SK-N-SH treated with all-trans-retinoic acid at 6 μM for 48 hours (cell line): Measurements from ENCODE around the gene IRF5.

Experiments used
- ATAC-seq: fragments of 200-7000 bp; cut with Tn5 transposase; 3 replicates; pipeline ENCODE4 v1.9.1; 2020; ENCODE audit warnings: mild to moderate bottlenecking, moderate library complexity
- ARNTL ChIP-seq: fragments of 450-650 bp; formaldehyde crosslinking; IDR thresholded peaks from 2 replicates; pipeline ENCODE4 v1.5.0; 2020; ENCODE audit warnings: low read depth, mild to moderate bottlenecking, moderate library complexity, borderline replicate concordance
- BACH2 ChIP-seq: fragments of 250-450 bp; sonication (Bioruptor Pico); IDR thresholded peaks from 2 replicates; pipeline ENCODE4 v1.9.0; 2021; ENCODE audit warnings: mild to moderate bottlenecking, borderline replicate concordance
- CSDC2 ChIP-seq: fragments of 250-450 bp; sonication (Bioruptor Pico); IDR thresholded peaks from 2 replicates; pipeline ENCODE4 v1.5.0; 2020; ENCODE audit warnings: mild to moderate bottlenecking, moderate library complexity
- ESRRG ChIP-seq: fragments of 250-450 bp; sonication (Bioruptor Pico); IDR thresholded peaks from 2 replicates; pipeline ENCODE4 v1.6.1; 2021; ENCODE audit warnings: mild to moderate bottlenecking
- OSR1 ChIP-seq: fragments of 250-450 bp; sonication (Bioruptor Pico); IDR thresholded peaks from 2 replicates; pipeline ENCODE4 v1.8.0; 2022; ENCODE audit warnings: moderate library complexity, mild to moderate bottlenecking, inconsistent platforms
- PATZ1 ChIP-seq: fragments of 250-450 bp; sonication (Bioruptor Pico); IDR thresholded peaks from 2 replicates; pipeline ENCODE4 v1.8.0; 2020; ENCODE audit warnings: mild to moderate bottlenecking, moderate library complexity, borderline replicate concordance
- SNAI2 ChIP-seq: fragments of 250-450 bp; sonication (Bioruptor Pico); IDR thresholded peaks from 2 replicates; pipeline ENCODE4 v1.5.0; 2020; ENCODE audit warnings: mild to moderate bottlenecking, moderate library complexity
- TCF4 ChIP-seq: fragments of 250-450 bp; sonication (Bioruptor Pico); IDR thresholded peaks from 2 replicates; pipeline ENCODE4 v1.8.0; 2021; ENCODE audit warnings: mild to moderate bottlenecking, moderate library complexity, borderline replicate concordance
- ZFP3 ChIP-seq: fragments of 250-450 bp; sonication (Bioruptor Pico); IDR thresholded peaks from 2 replicates; pipeline ENCODE4 v1.5.0; 2020; ENCODE audit warnings: mild to moderate bottlenecking, moderate library complexity
- ZFP30 ChIP-seq: fragments of 450-650 bp; formaldehyde crosslinking; IDR thresholded peaks from 2 replicates; pipeline ENCODE4 v1.5.0; 2022; ENCODE audit warnings: mild to moderate bottlenecking, moderate library complexity
- ZNF70 ChIP-seq: fragments of 450-650 bp; formaldehyde crosslinking; IDR thresholded peaks from 2 replicates; pipeline ENCODE4 v1.5.0; 2020; ENCODE audit warnings: mild to moderate bottlenecking, moderate library complexity
- ZNF8 ChIP-seq: fragments of 450-650 bp; formaldehyde crosslinking; IDR thresholded peaks from 2 replicates; pipeline ENCODE4 v1.5.0; 2020; ENCODE audit warnings: mild to moderate bottlenecking, moderate library complexity
- TF ChIP-seq, protein P1 (sequence below): fragments of 250-450 bp; sonication (Bioruptor Pico); IDR thresholded peaks from 2 replicates; pipeline ENCODE4 v1.5.1; 2021; ENCODE audit warnings: mild to moderate bottlenecking, moderate library complexity
- TF ChIP-seq, protein P2 (sequence below): fragments of 250-450 bp; sonication (Bioruptor Pico); IDR thresholded peaks from 2 replicates; pipeline ENCODE4 v1.5.0; 2020; ENCODE audit warnings: mild to moderate bottlenecking, moderate library complexity

Gene IRF5

DNA sequence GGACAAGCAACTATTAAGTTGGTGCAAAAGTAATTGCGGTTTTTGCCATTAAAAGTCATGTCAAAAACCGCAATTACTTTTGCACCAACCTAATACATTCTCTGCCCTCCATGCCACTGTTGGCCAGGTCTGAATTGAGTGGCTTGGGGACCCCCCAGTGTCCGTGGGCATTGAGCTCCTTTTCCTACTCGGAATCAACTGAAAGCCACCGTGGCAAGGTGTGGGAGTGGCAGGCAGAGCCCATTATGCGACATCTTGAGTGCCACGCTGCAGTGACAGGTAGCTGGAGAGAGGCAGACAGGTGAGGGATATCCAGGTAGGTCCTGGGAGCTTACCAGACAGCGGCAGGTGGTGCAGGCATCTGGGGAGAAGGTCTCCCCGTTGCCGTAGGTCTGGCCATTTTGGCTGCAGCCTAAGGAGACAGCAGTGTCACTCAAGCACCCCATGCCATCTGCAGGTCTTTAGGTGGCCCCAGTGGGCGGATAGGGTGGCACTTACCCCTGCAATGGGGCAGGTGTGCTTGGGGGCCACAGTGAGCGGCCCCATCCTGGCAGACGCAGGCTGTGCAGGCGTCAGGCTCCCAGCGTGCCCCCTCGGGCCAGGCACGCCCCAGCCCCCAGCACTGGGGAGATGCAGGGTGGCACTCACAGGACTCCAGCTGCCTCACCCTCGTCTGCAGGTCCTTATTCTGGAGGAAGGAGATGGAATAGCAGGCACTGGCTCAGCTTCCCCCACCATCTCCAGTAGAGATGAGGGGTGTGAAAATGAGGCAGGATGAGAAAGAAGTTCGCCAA is 30.8 kb upstream of the IRF5 start:
- TF ChIP-seq BACH2, result no peak
- TF ChIP-seq, all 23 proteins: peak for 0
- ATAC-seq, result no peak

DNA sequence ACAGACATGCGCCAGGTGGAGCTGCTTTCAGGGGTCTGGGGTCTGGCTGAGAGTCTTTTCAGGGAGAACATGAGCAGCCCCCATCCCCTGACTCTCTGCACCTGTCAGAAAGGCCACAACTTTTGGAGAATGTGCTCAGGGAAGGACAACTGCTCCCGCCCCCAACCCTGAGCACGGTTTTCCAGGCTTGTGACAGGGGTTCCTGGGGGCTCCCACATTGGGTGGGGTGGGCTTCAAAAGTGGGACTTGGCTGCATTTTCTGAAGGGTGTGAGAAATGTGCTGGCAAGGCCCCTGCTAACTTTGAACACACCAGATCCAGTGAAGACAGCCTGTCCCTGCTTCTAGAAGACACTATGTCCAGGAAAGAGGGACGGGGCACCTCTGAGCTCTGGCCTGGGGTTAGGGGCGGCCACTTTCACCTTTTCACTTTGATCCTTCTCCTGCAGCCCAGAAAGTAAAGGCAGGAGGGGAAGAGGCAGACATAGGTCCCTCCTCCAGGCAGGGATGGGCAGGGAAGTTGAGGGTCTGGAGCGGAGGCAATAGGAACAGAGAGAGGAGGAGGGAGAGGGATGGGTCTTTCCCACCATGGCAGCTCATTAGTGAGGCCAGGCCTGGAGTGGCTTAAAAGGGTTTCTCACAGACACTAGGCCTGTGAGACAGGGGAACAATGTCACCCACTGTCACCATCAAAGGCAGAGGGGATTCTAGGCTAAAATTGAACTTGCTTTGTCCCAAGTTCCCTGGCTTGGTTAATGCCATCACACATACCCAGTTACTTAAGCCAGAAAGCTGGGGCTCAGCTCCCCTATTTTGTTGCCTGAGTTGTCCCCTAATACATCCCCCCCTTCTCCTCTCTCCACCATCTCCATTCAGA is 28.7 kb upstream of the IRF5 start:
- TF ChIP-seq ESRRG (CRISPR knock-in tag), result no peak
- no peak for ATAC-seq

DNA sequence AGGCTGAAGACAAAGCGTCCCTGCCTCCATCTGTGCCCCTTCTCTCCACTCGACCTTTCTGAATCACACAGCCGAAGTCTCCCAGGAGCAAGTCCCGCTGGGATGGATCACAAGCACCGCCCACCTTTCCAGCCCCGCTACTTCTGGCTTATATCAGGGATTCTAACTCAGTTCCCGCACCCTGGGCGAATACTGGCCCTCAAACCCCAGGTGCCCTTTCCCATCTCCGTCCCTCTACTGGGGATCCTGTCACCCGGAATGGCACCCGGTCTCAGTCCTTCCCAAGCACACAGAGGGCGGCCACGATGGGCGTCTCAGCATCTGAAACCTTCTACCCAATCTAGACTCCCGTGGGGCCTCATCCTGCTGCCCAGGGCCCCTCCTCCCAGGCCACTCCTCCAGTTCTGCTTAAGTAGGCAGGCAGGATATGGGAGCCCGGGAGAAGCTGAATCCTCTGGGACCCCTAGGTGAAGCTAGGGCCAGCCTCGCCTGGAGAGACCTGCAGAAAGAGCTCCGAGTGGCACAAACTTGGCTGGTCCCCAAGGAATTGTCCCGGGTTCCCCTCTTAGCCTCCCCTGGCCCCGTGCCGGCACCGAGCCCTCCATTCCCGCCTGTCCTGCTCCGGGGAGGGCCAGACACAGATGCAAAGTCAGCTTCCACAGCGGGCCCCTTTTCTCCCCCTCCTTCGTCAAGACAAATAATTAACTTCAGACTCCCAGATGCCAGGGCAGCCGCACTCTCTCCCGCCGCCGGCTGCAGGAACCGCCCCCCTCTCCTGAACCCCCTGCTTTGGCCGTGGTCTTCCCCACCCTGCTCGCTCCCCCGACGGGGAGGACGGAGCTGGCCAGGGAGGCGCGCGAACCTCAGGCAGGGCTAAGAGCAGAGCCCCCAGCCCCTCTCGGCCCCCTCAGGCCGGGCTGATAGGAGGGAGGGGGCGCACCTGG is 27.8 kb upstream of the IRF5 start:
- peak; percentile 11; the same call in 2 of the 3 replicates for ATAC-seq

GRCh38 chr7:128910569-128910945 is 27.2 kb upstream of the IRF5 start, which contains the start of gene KCP:
KCP (minus strand) TSS chr7:128910709; CDS start chr7:128910676, 33 bp downstream.
- ATAC-seq, result no peak
- TF ChIP-seq, protein P1, sequence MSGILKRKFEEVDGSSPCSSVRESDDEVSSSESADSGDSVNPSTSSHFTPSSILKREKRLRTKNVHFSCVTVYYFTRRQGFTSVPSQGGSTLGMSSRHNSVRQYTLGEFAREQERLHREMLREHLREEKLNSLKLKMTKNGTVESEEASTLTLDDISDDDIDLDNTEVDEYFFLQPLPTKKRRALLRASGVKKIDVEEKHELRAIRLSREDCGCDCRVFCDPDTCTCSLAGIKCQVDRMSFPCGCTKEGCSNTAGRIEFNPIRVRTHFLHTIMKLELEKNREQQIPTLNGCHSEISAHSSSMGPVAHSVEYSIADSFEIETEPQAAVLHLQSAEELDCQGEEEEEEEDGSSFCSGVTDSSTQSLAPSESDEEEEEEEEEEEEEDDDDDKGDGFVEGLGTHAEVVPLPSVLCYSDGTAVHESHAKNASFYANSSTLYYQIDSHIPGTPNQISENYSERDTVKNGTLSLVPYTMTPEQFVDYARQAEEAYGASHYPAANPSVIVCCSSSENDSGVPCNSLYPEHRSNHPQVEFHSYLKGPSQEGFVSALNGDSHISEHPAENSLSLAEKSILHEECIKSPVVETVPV (CRISPR knock-in tag), result no peak
- TF ChIP-seq BACH2 (no peak), ZNF8 (CRISPR knock-in tag) (no peak), ARNTL (CRISPR knock-in tag) (no peak), SNAI2 (CRISPR knock-in tag) (no peak), PATZ1 (CRISPR knock-in tag) (no peak), ZFP3 (CRISPR knock-in tag) (no peak)
- TF ChIP-seq, protein P2, sequence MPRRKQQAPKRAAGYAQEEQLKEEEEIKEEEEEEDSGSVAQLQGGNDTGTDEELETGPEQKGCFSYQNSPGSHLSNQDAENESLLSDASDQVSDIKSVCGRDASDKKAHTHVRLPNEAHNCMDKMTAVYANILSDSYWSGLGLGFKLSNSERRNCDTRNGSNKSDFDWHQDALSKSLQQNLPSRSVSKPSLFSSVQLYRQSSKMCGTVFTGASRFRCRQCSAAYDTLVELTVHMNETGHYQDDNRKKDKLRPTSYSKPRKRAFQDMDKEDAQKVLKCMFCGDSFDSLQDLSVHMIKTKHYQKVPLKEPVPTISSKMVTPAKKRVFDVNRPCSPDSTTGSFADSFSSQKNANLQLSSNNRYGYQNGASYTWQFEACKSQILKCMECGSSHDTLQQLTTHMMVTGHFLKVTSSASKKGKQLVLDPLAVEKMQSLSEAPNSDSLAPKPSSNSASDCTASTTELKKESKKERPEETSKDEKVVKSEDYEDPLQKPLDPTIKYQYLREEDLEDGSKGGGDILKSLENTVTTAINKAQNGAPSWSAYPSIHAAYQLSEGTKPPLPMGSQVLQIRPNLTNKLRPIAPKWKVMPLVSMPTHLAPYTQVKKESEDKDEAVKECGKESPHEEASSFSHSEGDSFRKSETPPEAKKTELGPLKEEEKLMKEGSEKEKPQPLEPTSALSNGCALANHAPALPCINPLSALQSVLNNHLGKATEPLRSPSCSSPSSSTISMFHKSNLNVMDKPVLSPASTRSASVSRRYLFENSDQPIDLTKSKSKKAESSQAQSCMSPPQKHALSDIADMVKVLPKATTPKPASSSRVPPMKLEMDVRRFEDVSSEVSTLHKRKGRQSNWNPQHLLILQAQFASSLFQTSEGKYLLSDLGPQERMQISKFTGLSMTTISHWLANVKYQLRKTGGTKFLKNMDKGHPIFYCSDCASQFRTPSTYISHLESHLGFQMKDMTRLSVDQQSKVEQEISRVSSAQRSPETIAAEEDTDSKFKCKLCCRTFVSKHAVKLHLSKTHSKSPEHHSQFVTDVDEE (CRISPR knock-in tag), result no peak

More for the DNA sequence above, 27.8 kb upstream of the IRF5 start:
- TF ChIP-seq TCF4 (CRISPR knock-in tag) (no peak), CSDC2 (CRISPR knock-in tag) (no peak), ZNF70 (CRISPR knock-in tag) (no peak), PATZ1 (CRISPR knock-in tag) (no peak), ESRRG (CRISPR knock-in tag) (no peak), ZFP30 (CRISPR knock-in tag) (no peak), OSR1 (no peak), BACH2 (no peak)
- TF ChIP-seq, all 23 proteins: peak for 0
